Measurements from ENCODE around the gene BOK. TPM values are rescaled to one million over a fixed set of nuclear protein-coding genes. Genes with fewer than 3 reads are reported as not detected.

Gene BOK
- total and polyA plus RNA-seq, 4 donors, result 11.3 to 82.1 (median 44.0) TPM

- TF ChIP-seq YY1 (IDR thresholded peaks at IDR 0.05), result no peak
- peak; percentile 24 for TF ChIP-seq CTCF (IDR thresholded peaks at IDR 0.05; ENCODE audit: low read depth, low read length, missing input control)
- no peak for TF ChIP-seq JUND (IDR thresholded peaks at IDR 0.05)
- peak in 1 of 2 donors; percentile 48 for TF ChIP-seq RAD21 (IDR thresholded peaks at IDR 0.05)
- no peak for TF ChIP-seq FOXA2 (IDR thresholded peaks at IDR 0.05)
- no peak for TF ChIP-seq NR2F2 (IDR thresholded peaks at IDR 0.05)
- no peak for TF ChIP-seq GABPA (IDR thresholded peaks at IDR 0.05 in 1 of 2, conservative IDR thresholded peaks at IDR 0.05 in 1 of 2)
- no peak for TF ChIP-seq FOXA1 (IDR thresholded peaks at IDR 0.05)
- Histone ChIP-seq H3K27me3 (ENCODE audit: control insufficient read depth in 4 of 4, insufficient read depth in 4 of 4, low read length in 3 of 4) (no peaks in the 10 kb centered on the region), H3K9me3 (ENCODE audit: control insufficient read depth in 4 of 4, low read length in 3 of 4) (no peaks in the 10 kb centered on the region), H3K27ac (ENCODE audit: low read depth in 1 of 2, low read length in 2 of 2) (no peak overlapping the region), H3K36me3 (ENCODE audit: control insufficient read depth in 4 of 4, insufficient read depth in 3 of 4, low read depth in 1 of 4, low read length in 3 of 4) (peaks cover 4 to 18% (median 15%) of the 10 kb centered on the region in 4 donors), H3K4me1 (ENCODE audit: control insufficient read depth in 4 of 4, insufficient read depth in 4 of 4, low read length in 3 of 4) (no peaks in the 10 kb centered on the region), H3K9ac (ENCODE audit: low read depth in 1 of 2, low read length in 2 of 2) (no peak overlapping the region), H3K4me3 (ENCODE audit: low read depth in 1 of 3, low read length in 3 of 3) (no peak overlapping the region)
- 95% methylated on average over 15 of the region's 15 CpGs for WGBS
- DNase-seq (ENCODE audit: low spot score), result no peak
Observed at GRCh38 chr2:241595600-241596140, 37.1 kb downstream of the BOK start.

DNA sequence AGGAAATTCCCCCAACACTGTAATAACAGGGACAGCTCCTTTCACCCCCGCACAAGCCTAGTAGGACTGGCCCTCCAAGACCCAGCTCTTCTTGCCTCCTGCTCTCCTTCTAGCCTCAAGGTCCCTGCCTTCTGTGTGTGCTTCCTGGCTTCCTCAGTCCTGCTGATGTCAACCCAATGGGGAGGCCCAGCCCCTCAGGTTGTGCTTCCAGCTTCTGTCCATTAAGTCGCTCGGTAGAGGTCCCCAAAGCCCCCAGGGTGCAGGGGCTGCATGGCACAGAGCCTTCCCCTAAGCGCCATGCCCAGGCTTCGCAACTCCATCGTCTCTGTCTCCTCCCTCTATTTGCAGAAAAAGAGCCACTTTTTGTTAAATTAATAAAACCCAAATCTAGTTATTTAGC lies 39.0 kb downstream of the BOK start:
- TF ChIP-seq HNF4G (IDR thresholded peaks at IDR 0.05) (no peak), JUND (IDR thresholded peaks at IDR 0.05) (no peak), FOXA1 (IDR thresholded peaks at IDR 0.05) (no peak), EGR1 (IDR thresholded peaks at IDR 0.05; ENCODE audit: low read depth in 2 of 2) (no peak), HNF4A (conservative IDR thresholded peaks at IDR 0.05) (no peak), ATF3 (IDR thresholded peaks at IDR 0.05) (no peak), ZBTB33 (IDR thresholded peaks at IDR 0.05) (no peak), GABPA (IDR thresholded peaks at IDR 0.05 in 1 of 2, conservative IDR thresholded peaks at IDR 0.05 in 1 of 2) (no peak), RAD21 (IDR thresholded peaks at IDR 0.05) (no peak), MAX (IDR thresholded peaks at IDR 0.05) (no peak), NR2F2 (IDR thresholded peaks at IDR 0.05) (no peak), RXRA (IDR thresholded peaks at IDR 0.05) (no peak), TAF1 (conservative IDR thresholded peaks at IDR 0.05) (no peak), CTCF (IDR thresholded peaks at IDR 0.05; ENCODE audit: low read depth, low read length, missing input control) (no peak), FOXA2 (IDR thresholded peaks at IDR 0.05) (no peak), SP1 (IDR thresholded peaks at IDR 0.05) (no peak), YY1 (IDR thresholded peaks at IDR 0.05) (no peak)
- TF ChIP-seq, protein P1, sequence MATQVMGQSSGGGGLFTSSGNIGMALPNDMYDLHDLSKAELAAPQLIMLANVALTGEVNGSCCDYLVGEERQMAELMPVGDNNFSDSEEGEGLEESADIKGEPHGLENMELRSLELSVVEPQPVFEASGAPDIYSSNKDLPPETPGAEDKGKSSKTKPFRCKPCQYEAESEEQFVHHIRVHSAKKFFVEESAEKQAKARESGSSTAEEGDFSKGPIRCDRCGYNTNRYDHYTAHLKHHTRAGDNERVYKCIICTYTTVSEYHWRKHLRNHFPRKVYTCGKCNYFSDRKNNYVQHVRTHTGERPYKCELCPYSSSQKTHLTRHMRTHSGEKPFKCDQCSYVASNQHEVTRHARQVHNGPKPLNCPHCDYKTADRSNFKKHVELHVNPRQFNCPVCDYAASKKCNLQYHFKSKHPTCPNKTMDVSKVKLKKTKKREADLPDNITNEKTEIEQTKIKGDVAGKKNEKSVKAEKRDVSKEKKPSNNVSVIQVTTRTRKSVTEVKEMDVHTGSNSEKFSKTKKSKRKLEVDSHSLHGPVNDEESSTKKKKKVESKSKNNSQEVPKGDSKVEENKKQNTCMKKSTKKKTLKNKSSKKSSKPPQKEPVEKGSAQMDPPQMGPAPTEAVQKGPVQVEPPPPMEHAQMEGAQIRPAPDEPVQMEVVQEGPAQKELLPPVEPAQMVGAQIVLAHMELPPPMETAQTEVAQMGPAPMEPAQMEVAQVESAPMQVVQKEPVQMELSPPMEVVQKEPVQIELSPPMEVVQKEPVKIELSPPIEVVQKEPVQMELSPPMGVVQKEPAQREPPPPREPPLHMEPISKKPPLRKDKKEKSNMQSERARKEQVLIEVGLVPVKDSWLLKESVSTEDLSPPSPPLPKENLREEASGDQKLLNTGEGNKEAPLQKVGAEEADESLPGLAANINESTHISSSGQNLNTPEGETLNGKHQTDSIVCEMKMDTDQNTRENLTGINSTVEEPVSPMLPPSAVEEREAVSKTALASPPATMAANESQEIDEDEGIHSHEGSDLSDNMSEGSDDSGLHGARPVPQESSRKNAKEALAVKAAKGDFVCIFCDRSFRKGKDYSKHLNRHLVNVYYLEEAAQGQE (IDR thresholded peaks at IDR 0.05), result no peak
- H3K4me1 ChIP-seq (ENCODE audit: control insufficient read depth in 4 of 4, insufficient read depth in 4 of 4, low read length in 3 of 4), result no peaks in the 10 kb centered on the region
- 95% methylated on average over 6 of the region's 6 CpGs for WGBS
- H3K9me3 ChIP-seq (ENCODE audit: control insufficient read depth in 4 of 4, low read length in 3 of 4), result no peaks in the 10 kb centered on the region
- H3K4me3 ChIP-seq (ENCODE audit: low read depth in 1 of 3, low read length in 3 of 3), result no peak overlapping the region
- no peak overlapping the region for H3K9ac ChIP-seq (ENCODE audit: low read depth in 1 of 2, low read length in 2 of 2)
- no peak overlapping the region for H3K27ac ChIP-seq (ENCODE audit: low read depth in 1 of 2, low read length in 2 of 2)
- DNase-seq (ENCODE audit: low spot score), result no peak
- H3K27me3 ChIP-seq (ENCODE audit: control insufficient read depth in 4 of 4, insufficient read depth in 4 of 4, low read length in 3 of 4), result no peaks in the 10 kb centered on the region
- H3K36me3 ChIP-seq (ENCODE audit: control insufficient read depth in 4 of 4, insufficient read depth in 3 of 4, low read depth in 1 of 4, low read length in 3 of 4), result peaks cover 4 to 33% (median 24%) of the 10 kb centered on the region in 4 donors

Data from liver (tissue), 9 donors.